Keratinocyte (primary cell): Measurements from ENCODE around the gene SH2D4B. TPM values are rescaled to one million over a fixed set of nuclear protein-coding genes. Genes with fewer than 3 reads are reported as not detected.
A peak's percentile ranks its signal among the peaks of the same experiment; 100 is the strongest.

Experiments
- DNase-seq: peaks from one replicate; pipeline ENCODE4 v3.0.0-alpha.2; 2011; ENCODE audit warnings: low read depth, missing footprints, low spot score
- FAIRE-seq: peaks from 2 replicates; lab custom pipeline; 2011; peaks lifted over from hg19 to GRCh38; lab: Jason Lieb, UNC
- H2AFZ ChIP-seq: 2 replicates; pipeline ENCODE4 v1.6.0; 2012; ENCODE audit warnings: low read length, control low read depth, inconsistent platforms; ENCODE audit not compliant: control insufficient read depth
- H3K27ac ChIP-seq: 2 replicates; pipeline ENCODE4 v1.5.1; 2011; ENCODE audit warnings: low read length; ENCODE audit not compliant: control insufficient read depth, insufficient read depth
- H3K27me3 ChIP-seq: 3 replicates; pipeline ENCODE4 v1.6.0; 2011; ENCODE audit warnings: low read length; ENCODE audit not compliant: control insufficient read depth, insufficient read depth; ENCODE audit errors: extremely low read depth
- H3K36me3 ChIP-seq, 2 experiments: 2 replicates in 1 of 2; 3 replicates in 1 of 2; pipeline ENCODE4 v1.5.1; 2011; ENCODE audit warnings: low read length in 2 of 2, mild to moderate bottlenecking in 1 of 2; ENCODE audit not compliant: control insufficient read depth in 2 of 2, insufficient read depth in 2 of 2; ENCODE audit errors: extremely low read depth in 1 of 2
- H3K4me1 ChIP-seq: 3 replicates; pipeline ENCODE4 v1.5.1; 2011; ENCODE audit warnings: low read length; ENCODE audit not compliant: control insufficient read depth, insufficient read depth; ENCODE audit errors: extremely low read depth
- H3K4me2 ChIP-seq: 3 replicates; pipeline ENCODE4 v1.6.0; 2011; ENCODE audit warnings: low read depth, low read length; ENCODE audit not compliant: control insufficient read depth, insufficient read depth; ENCODE audit errors: extremely low read depth
- H3K4me3 ChIP-seq, 3 experiments: fragments of 200-600 bp in 1 of 3; sonication (generic) in 1 of 3; 2 replicates in 2 of 3; 3 replicates in 1 of 3; pipeline ENCODE4 v1.5.1; 2011 to 2016; ENCODE audit warnings: low read length in 3 of 3, mild to moderate bottlenecking in 3 of 3, control low read depth in 2 of 3, inconsistent platforms in 1 of 3, low read depth in 1 of 3, mixed read lengths in 1 of 3, mixed run types in 1 of 3, moderate library complexity in 1 of 3; ENCODE audit not compliant: control insufficient read depth in 2 of 3, insufficient read depth in 2 of 3; ENCODE audit errors: extremely low read depth in 1 of 3
- H3K79me2 ChIP-seq: 2 replicates; pipeline ENCODE4 v1.6.0; 2012; ENCODE audit warnings: low read length; ENCODE audit not compliant: control insufficient read depth, insufficient read depth
- H3K9ac ChIP-seq: 3 replicates; pipeline ENCODE4 v1.6.0; 2011; ENCODE audit warnings: low read length; ENCODE audit not compliant: control insufficient read depth, insufficient read depth; ENCODE audit errors: extremely low read depth
- H3K9me1 ChIP-seq: 3 replicates; pipeline ENCODE4 v1.6.0; 2011; ENCODE audit warnings: low read length; ENCODE audit not compliant: control insufficient read depth, insufficient read depth; ENCODE audit errors: extremely low read depth
- H3K9me3 ChIP-seq: 2 replicates; pipeline ENCODE4 v1.5.1; 2012; ENCODE audit warnings: low read depth, low read length; ENCODE audit not compliant: control insufficient read depth
- H4K20me1 ChIP-seq: 3 replicates; pipeline ENCODE4 v1.6.0; 2011; ENCODE audit warnings: low read length; ENCODE audit not compliant: control insufficient read depth, insufficient read depth; ENCODE audit errors: extremely low read depth
- CTCF ChIP-seq, 3 experiments: IDR thresholded peaks in 1 of 3; conservative IDR thresholded peaks in 1 of 3; optimal IDR thresholded peaks in 1 of 3; 2 replicates in 2 of 3; 3 replicates in 1 of 3; pipeline versions ENCODE3 to v1.5.1; 2011; ENCODE audit warnings: low read length in 3 of 3, mild to moderate bottlenecking in 3 of 3, moderate library complexity in 2 of 3, control low read depth in 1 of 3, inconsistent platforms in 1 of 3; ENCODE audit not compliant: insufficient read depth in 2 of 3; ENCODE audit errors: extremely low read depth in 1 of 3
- EZH2 ChIP-seq: IDR thresholded peaks from one replicate; pipeline ENCODE4 v1.6.1; 2012; ENCODE audit warnings: inconsistent platforms, mild to moderate bottlenecking, low read length, moderate library complexity
- dilution Hi-C: fragments of 300-500 bp; cut with MboI; formaldehyde crosslinking; loops from one replicate; pipeline ENCODE4 v1.7.0; 2020; ENCODE audit warnings: low sequenced_read_pairs; ENCODE audit not compliant: extremely low pct_ligation_motif_present
- polyA plus RNA-seq, 5 experiments: library from polyadenylated mRNA; depleted of rRNA in 3 of 5; stranded (reverse) in 3 of 5; stranded (forward) in 1 of 5; unstranded in 1 of 5; fragments of >200 nt; gene quantifications; 1 replicate in 1 of 5; 2 replicates in 3 of 5; 3 replicates in 1 of 5; pipeline versions ENCODE4 v1.2.1 to v1.2.3, GENCODE V29; 2011 to 2012; ENCODE audit warnings: missing spikeins in 2 of 5, low read depth in 1 of 5, low replicate concordance in 1 of 5

Gene SH2D4B
- polyA plus RNA-seq, 1 donor (not counting 4 experiments of a cell fraction or from before 2014, with no cell fraction given) = 0.22 TPM

GRCh38 chr10:80535671-80536360, 1.9 kb upstream of the SH2D4B start:
- TF ChIP-seq CTCF (optimal IDR thresholded peaks at IDR 0.05 in 1 of 3, IDR thresholded peaks at IDR 0.05 in 1 of 3, conservative IDR thresholded peaks at IDR 0.05 in 1 of 3; ENCODE audit: extremely low read depth in 1 of 3, insufficient read depth in 2 of 3, low read length in 3 of 3) (peak; percentile 41 to 88 (median 69)), EZH2 (no peak)
- DNase-seq (no peak), FAIRE-seq (no peak)
- dilution Hi-C loops = no loop called here
- H3K27ac ChIP-seq = peak overlapping the region; percentile 47
- peak overlapping the region; percentile 78 for H3K4me2 ChIP-seq
- H4K20me1 ChIP-seq = no peaks in the 10 kb centered on the region
- H3K4me3 ChIP-seq = peak overlapping the region in 2 of 3 experiments; percentile 34 to 69
- peak overlapping the region; percentile 73 for H3K9ac ChIP-seq
- H3K9me3 ChIP-seq = no peaks in the 10 kb centered on the region
- no peaks in the 10 kb centered on the region for H3K27me3 ChIP-seq
- peak overlapping the region; percentile 73 for H2AFZ ChIP-seq
- peaks cover 18% of the 10 kb centered on the region for H3K4me1 ChIP-seq
- no peaks in the 10 kb centered on the region for H3K36me3 ChIP-seq
- no peaks in the 10 kb centered on the region for H3K9me1 ChIP-seq
- H3K79me2 ChIP-seq = no peaks in the 10 kb centered on the region

GRCh38 chr10:80536361-80536835, 1.3 kb upstream of the SH2D4B start:
- Histone ChIP-seq H3K4me2 (peak overlapping the region; percentile 78), H3K4me1 (peaks cover 24% of the 10 kb centered on the region), H3K27ac (no peak overlapping the region), H3K9ac (peak overlapping the region; percentile 73), H3K36me3 (no peaks in the 10 kb centered on the region), H3K27me3 (no peaks in the 10 kb centered on the region), H4K20me1 (no peaks in the 10 kb centered on the region), H3K9me3 (no peaks in the 10 kb centered on the region), H3K79me2 (no peaks in the 10 kb centered on the region), H2AFZ (peak overlapping the region; percentile 73), H3K9me1 (no peaks in the 10 kb centered on the region), H3K4me3 (peak overlapping the region in 2 of 3 experiments; percentile 34 to 69)
- dilution Hi-C loops = no loop called here
- DNase-seq (no peak), FAIRE-seq (no peak)
- TF ChIP-seq CTCF (optimal IDR thresholded peaks at IDR 0.05 in 1 of 3, IDR thresholded peaks at IDR 0.05 in 1 of 3, conservative IDR thresholded peaks at IDR 0.05 in 1 of 3; ENCODE audit: extremely low read depth in 1 of 3, insufficient read depth in 2 of 3, low read length in 3 of 3) = no peak
- no peak for TF ChIP-seq EZH2
